Activated naive CD4-positive, alpha-beta T cell treated with anti-CD3 and anti-CD28 coated beads, Interleukin-2, amount 50 U/mL, for 24 hours (primary cell): ENCODE measurements around the gene STAT1.

Experiments used
- H3K27ac Mint-ChIP-seq: one replicate; pipeline ENCODE4 v1.8.0; 2021; ENCODE audit warnings: mild to moderate bottlenecking, mixed read lengths
- H3K27me3 Mint-ChIP-seq: one replicate; pipeline ENCODE4 v1.8.0; 2021; ENCODE audit warnings: mixed read lengths
- H3K36me3 Mint-ChIP-seq: one replicate; pipeline ENCODE4 v1.8.0; 2021; ENCODE audit warnings: mixed read lengths
- H3K4me1 Mint-ChIP-seq: one replicate; pipeline ENCODE4 v1.8.0; 2021; ENCODE audit warnings: mixed read lengths
- H3K4me3 Mint-ChIP-seq: one replicate; pipeline ENCODE4 v1.8.0; 2021; ENCODE audit warnings: mild to moderate bottlenecking, mixed read lengths
- H3K9me3 Mint-ChIP-seq: one replicate; pipeline ENCODE4 v1.8.0; 2021; ENCODE audit warnings: mixed read lengths

Gene STAT1

GRCh38 chr2:191013932-191014652, at the start of gene STAT1:
Gene STAT1, minus strand, starts transcription at chr2:191014171. Its CDS starts 4,168 bp downstream, at chr2:191010003.
- H3K9me3 Mint-ChIP-seq: peaks cover 10% of the 10 kb centered on the region
- H3K27me3 Mint-ChIP-seq: no peaks in the 10 kb centered on the region
- H3K4me3 Mint-ChIP-seq: no peak within 1 kb of the TSS
- peaks cover 44% of the 10 kb centered on the region for H3K4me1 Mint-ChIP-seq
- peaks cover 18% of the 10 kb centered on the region for H3K36me3 Mint-ChIP-seq
- H3K27ac Mint-ChIP-seq: no peak within 1 kb of the TSS

DNA sequence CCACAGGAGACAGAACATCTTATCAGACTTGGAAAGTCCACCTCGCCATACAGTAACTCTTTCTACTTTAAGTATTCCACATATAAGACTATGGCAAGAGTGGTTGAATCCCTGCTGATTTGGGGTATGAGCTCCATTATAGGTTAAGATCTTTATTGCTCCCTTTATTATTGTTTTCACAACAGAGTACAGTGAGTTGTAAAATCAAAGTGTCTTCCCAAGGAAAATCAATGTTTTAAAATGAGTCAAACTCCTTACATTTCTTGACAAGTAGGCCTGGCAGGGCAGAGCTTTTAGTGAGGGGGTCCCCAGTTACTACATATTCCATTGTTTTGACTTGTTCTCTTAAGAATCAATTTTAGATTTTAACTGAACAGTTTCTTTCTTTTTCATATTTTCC, 49.6 kb upstream of the STAT1 start:
- Mint-ChIP-seq H3K4me3 (peak overlapping the region; percentile 58), H3K4me1 (peaks cover 87% of the 10 kb centered on the region), H3K27me3 (no peaks in the 10 kb centered on the region), H3K27ac (peak overlapping the region; percentile 92), H3K9me3 (no peaks in the 10 kb centered on the region), H3K36me3 (peaks cover 50% of the 10 kb centered on the region)

GRCh38 chr2:191061381-191061980, 47.5 kb upstream of the STAT1 start:
- Mint-ChIP-seq H3K4me1 (peaks cover 74% of the 10 kb centered on the region), H3K4me3 (peak overlapping the region; percentile 58), H3K36me3 (peaks cover 47% of the 10 kb centered on the region), H3K27ac (peak overlapping the region; percentile 97), H3K9me3 (no peaks in the 10 kb centered on the region), H3K27me3 (no peaks in the 10 kb centered on the region)

DNA sequence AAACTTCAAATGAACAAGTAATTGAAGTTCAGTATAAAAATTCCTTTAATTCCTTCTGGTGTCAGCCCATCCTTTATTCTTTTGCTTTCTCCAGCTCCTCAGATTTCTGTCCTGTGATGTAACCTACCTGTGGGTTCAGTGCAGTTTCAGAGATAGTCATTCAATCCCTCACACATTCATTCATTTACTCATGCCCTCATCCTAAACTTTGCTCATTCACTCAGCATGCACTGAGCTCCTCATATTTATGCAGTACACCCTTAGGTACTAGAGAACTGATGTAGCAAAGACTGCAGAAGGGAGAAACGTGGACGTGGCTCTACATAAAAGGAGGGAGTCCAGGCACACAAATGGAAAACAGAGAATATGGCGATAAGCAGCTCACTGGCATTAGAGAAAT, 45.3 kb upstream of the STAT1 start:
- Mint-ChIP-seq H3K9me3 (no peaks in the 10 kb centered on the region), H3K27ac (peak overlapping the region; percentile 57), H3K27me3 (no peaks in the 10 kb centered on the region), H3K4me3 (no peak overlapping the region), H3K36me3 (peaks cover 43% of the 10 kb centered on the region), H3K4me1 (peaks cover 71% of the 10 kb centered on the region)

DNA sequence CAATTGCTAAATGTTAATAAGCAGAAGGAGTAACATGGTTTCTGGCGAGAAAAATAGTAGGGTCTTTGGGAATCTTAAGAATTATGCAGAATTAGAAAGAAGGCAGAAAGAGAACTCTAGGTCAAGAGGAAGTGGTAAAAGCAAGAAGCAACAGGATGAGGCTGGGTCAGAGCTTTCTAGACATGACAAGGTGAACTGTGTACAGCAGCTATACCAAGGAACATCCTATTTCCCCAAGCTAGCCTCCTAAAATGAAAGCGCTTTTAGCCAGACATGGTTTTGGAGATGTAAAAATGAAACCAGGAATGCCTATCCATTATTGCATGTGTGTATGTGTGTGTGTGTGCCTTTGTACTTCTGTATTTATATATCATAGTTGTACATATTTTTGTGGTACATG, 42.3 kb upstream of the STAT1 start:
- Mint-ChIP-seq H3K36me3 (peaks cover 20% of the 10 kb centered on the region), H3K4me3 (peak overlapping the region; percentile 43), H3K9me3 (no peaks in the 10 kb centered on the region)

DNA sequence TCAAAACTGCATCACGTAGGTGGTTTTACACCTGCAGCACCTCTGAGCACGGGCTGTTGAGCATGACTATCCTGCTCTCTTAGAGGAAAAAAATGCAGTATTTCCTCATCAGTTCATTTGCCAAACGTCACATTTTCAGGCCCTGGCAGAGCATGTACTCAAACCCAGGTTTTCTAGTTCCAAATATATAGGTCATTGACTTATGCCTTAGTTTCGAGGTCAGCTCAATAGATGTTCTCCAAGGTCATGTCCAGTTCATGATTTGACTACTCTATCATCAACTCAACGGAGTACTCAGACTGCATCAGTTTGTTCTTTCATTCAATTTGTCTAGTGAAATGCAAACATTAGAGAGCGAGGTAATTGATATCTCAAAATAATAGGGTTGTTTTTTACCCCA, 39.3 kb upstream of the STAT1 start:
- H3K9me3 Mint-ChIP-seq: no peaks in the 10 kb centered on the region
- no peaks in the 10 kb centered on the region for H3K27me3 Mint-ChIP-seq
- no peak overlapping the region for H3K4me3 Mint-ChIP-seq
- peaks cover 6% of the 10 kb centered on the region for H3K36me3 Mint-ChIP-seq
- H3K4me1 Mint-ChIP-seq: peaks cover 24% of the 10 kb centered on the region
- peak overlapping the region; percentile 24 for H3K27ac Mint-ChIP-seq

More for the DNA sequence above, 42.3 kb upstream of the STAT1 start:
- no peaks in the 10 kb centered on the region for H3K27me3 Mint-ChIP-seq
- peaks cover 43% of the 10 kb centered on the region for H3K4me1 Mint-ChIP-seq
- peak overlapping the region; percentile 97 for H3K27ac Mint-ChIP-seq

- peaks cover 7% of the 10 kb centered on the region for H3K36me3 Mint-ChIP-seq
- H3K27me3 Mint-ChIP-seq: no peaks in the 10 kb centered on the region
- H3K9me3 Mint-ChIP-seq: no peaks in the 10 kb centered on the region
- H3K27ac Mint-ChIP-seq: no peak overlapping the region
- peaks cover 21% of the 10 kb centered on the region for H3K4me1 Mint-ChIP-seq
- H3K4me3 Mint-ChIP-seq: no peak overlapping the region
Measured at GRCh38 chr2:191051825-191052778, 38.1 kb upstream of the STAT1 start.

DNA sequence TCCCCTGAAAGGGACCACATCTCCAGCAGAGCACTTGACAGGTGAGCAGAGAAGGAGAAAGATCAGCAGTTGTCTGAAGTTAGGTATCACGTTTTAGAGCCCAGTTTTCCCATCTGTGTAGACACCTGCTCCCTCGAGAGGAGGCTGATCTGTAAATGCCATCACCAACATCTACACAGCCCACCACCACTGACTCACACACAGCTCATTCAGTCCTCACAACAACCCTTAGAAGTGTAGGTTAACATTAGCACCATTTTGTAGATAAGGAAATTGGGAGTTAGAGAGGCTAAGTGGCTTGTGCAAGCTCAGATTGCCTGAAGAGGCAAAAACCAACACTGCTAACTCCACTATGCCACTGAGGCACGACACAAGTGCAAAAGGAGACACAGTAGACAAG, 37.2 kb upstream of the STAT1 start:
- Mint-ChIP-seq H3K4me1 (peaks cover 13% of the 10 kb centered on the region), H3K36me3 (peaks cover 5% of the 10 kb centered on the region), H3K9me3 (no peaks in the 10 kb centered on the region), H3K4me3 (no peak overlapping the region), H3K27me3 (no peaks in the 10 kb centered on the region), H3K27ac (no peak overlapping the region)

- peaks cover 7% of the 10 kb centered on the region for H3K4me1 Mint-ChIP-seq
- no peaks in the 10 kb centered on the region for H3K27me3 Mint-ChIP-seq
- peaks cover 7% of the 10 kb centered on the region for H3K36me3 Mint-ChIP-seq
- H3K9me3 Mint-ChIP-seq: no peaks in the 10 kb centered on the region
- peak overlapping the region; percentile 13 for H3K27ac Mint-ChIP-seq
- H3K4me3 Mint-ChIP-seq: peak overlapping the region; percentile 5
Measured at GRCh38 chr2:191050640-191050987, 36.6 kb upstream of the STAT1 start.

DNA sequence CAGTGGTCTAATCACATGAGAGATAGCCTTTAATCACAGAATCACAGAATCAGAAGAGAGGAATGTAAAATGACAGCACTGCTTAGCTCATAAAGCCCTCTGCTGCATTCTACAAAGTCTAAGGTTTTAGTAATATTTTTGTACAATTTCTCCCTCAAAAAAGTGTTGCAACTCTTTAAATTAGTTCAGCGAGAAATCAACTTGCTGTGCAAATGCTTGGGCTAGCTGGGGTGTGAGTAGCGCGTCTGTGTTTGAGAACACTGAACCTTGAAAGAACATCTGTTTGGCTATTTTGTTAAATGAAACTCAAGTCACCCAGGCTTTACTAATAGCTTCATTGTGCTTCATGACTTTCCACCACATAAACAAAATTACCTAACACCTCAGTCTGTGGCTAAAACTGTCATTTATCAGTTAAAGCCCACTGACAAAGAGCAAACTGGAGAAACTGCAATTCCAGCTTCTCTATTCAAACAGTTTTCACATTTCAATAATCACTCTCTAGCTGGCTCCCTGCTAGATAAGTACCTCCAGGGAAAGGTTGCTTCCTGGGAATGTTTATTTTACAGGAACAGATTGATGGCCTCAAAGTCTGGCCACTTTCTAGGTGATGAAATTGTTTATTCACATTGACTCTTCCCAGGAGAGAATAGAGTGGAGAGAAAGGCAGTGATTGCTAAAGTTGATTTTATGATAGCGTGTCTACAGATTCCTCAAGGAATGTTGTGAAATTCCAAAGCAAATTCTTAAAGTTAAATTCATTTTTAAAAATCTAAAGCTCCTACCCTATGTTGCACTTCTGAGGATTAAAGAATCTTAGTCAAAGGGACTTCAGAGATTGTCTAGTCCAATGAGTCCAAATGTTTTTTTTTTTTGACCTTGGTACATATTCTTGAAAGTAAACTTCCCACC, 36.0 kb upstream of the STAT1 start:
- H3K4me1 Mint-ChIP-seq: peaks cover 6% of the 10 kb centered on the region
- no peaks in the 10 kb centered on the region for H3K9me3 Mint-ChIP-seq
- peaks cover 12% of the 10 kb centered on the region for H3K36me3 Mint-ChIP-seq
- no peaks in the 10 kb centered on the region for H3K27me3 Mint-ChIP-seq
- peak overlapping the region; percentile 6 for H3K27ac Mint-ChIP-seq
- no peak overlapping the region for H3K4me3 Mint-ChIP-seq

DNA sequence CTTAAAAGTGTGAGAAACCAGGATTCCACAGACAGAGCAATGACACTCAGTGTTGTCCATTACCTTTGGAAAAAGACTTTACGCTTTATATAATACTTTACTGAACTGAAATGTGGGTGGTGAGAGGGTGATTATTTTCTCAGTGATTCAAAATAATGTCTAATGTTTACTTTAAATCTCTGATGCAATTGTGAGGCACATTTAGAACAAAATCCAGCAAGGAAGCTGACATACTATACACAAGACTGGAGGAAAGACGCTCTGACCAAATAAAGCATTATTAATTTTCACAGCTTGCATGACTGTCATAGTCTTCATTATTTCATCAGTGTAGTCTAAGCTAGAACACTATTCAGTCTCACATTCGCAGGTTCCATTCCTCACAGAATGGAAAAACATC, 34.1 kb upstream of the STAT1 start:
- peaks cover 19% of the 10 kb centered on the region for H3K36me3 Mint-ChIP-seq

GRCh38 chr2:191045141-191045540, 31.2 kb upstream of the STAT1 start:
- Mint-ChIP-seq H3K27ac (no peak overlapping the region), H3K4me1 (peaks cover 16% of the 10 kb centered on the region), H3K27me3 (no peaks in the 10 kb centered on the region), H3K4me3 (no peak overlapping the region), H3K36me3 (peaks cover 19% of the 10 kb centered on the region), H3K9me3 (no peaks in the 10 kb centered on the region)

More for the DNA sequence above, 34.1 kb upstream of the STAT1 start:
- H3K27me3 Mint-ChIP-seq: no peaks in the 10 kb centered on the region
- no peak overlapping the region for H3K4me3 Mint-ChIP-seq
- H3K9me3 Mint-ChIP-seq: no peaks in the 10 kb centered on the region
- no peak overlapping the region for H3K27ac Mint-ChIP-seq
- peaks cover 6% of the 10 kb centered on the region for H3K4me1 Mint-ChIP-seq

GRCh38 chr2:191043438-191043837, 29.5 kb upstream of the STAT1 start:
- no peak overlapping the region for H3K27ac Mint-ChIP-seq
- no peaks in the 10 kb centered on the region for H3K9me3 Mint-ChIP-seq
- H3K4me1 Mint-ChIP-seq: peaks cover 30% of the 10 kb centered on the region
- H3K36me3 Mint-ChIP-seq: peaks cover 22% of the 10 kb centered on the region
- no peak overlapping the region for H3K4me3 Mint-ChIP-seq
- H3K27me3 Mint-ChIP-seq: no peaks in the 10 kb centered on the region

- no peak overlapping the region for H3K4me3 Mint-ChIP-seq
- H3K27me3 Mint-ChIP-seq: no peaks in the 10 kb centered on the region
- peaks cover 33% of the 10 kb centered on the region for H3K36me3 Mint-ChIP-seq
- H3K4me1 Mint-ChIP-seq: peaks cover 43% of the 10 kb centered on the region
- peak overlapping the region; percentile 43 for H3K27ac Mint-ChIP-seq
- H3K9me3 Mint-ChIP-seq: no peaks in the 10 kb centered on the region
Measured at GRCh38 chr2:191041418-191042161, 27.6 kb upstream of the STAT1 start.
